B cell (primary cell): ENCODE results near the gene CMIP. TPM values are rescaled to one million over a fixed set of nuclear protein-coding genes. Genes with fewer than 3 reads are reported as not detected.

ENCODE experiments used
- ATAC-seq: fragments of 200-7000 bp; cut with Tn5 transposase; one replicate; pipeline ENCODE4 v1.10.0; 2021; ENCODE audit warnings: low read depth, mild to moderate bottlenecking, moderate number of reproducible peaks, moderate library complexity
- CTCF ChIA-PET: fragments of 350-600 bp; sonication (Branson Sonifier 250); formaldehyde crosslinking; loops from one replicate; lab custom pipeline; 2021; ENCODE audit warnings: antibody characterized with exemption, inconsistent platforms; lab: Charles Lee
- POLR2A ChIA-PET: fragments of 350-600 bp; sonication (Branson Sonifier 250); formaldehyde crosslinking; loops from one replicate; lab custom pipeline; 2021; ENCODE audit warnings: antibody characterized with exemption; lab: Charles Lee
- DNase-seq: peaks from one replicate; pipeline ENCODE4 v3.0.0; 2013
- H2AFZ ChIP-seq: 2 replicates; pipeline ENCODE4 v1.6.1; 2012; ENCODE audit warnings: mild to moderate bottlenecking, low read depth, low read length; ENCODE audit not compliant: insufficient read depth, poor library complexity, severe bottlenecking
- H3K27ac ChIP-seq, 2 donors: 1 replicate in 1 of 2; 2 replicates in 1 of 2; pipeline ENCODE4 v1.5.1; 2012 to 2013; ENCODE audit warnings: low read length in 2 of 2, mild to moderate bottlenecking in 2 of 2, moderate library complexity in 1 of 2
- H3K27me3 ChIP-seq, 4 experiments: fragments of 200-600 bp in 1 of 4; sonication (generic) in 1 of 4; replicated peaks in 1 of 4; 1 replicate in 2 of 4; 2 replicates in 2 of 4; pipeline versions ENCODE4 v1.6.1 to v1.7.0; 2013 to 2016; ENCODE audit warnings: low read length in 3 of 4, mild to moderate bottlenecking in 2 of 4, mixed read lengths in 1 of 4, moderate library complexity in 1 of 4; ENCODE audit not compliant: insufficient read depth in 4 of 4, control insufficient read depth in 3 of 4; ENCODE audit errors: control extremely low read depth in 1 of 4
- H3K36me3 ChIP-seq, 2 experiments: replicated peaks in 1 of 2; 1 replicate in 1 of 2; 2 replicates in 1 of 2; pipeline versions ENCODE4 v1.6.1 to v1.7.1; 2013; ENCODE audit warnings: low read length in 1 of 2; ENCODE audit not compliant: insufficient read depth in 2 of 2, control insufficient read depth in 1 of 2; ENCODE audit errors: control extremely low read depth in 1 of 2, extremely low read depth in 1 of 2
- H3K4me1 ChIP-seq, 2 donors: fragments of 200-600 bp in 1 of 2; sonication (generic) in 1 of 2; 1 replicate in 1 of 2; 2 replicates in 1 of 2; pipeline versions ENCODE4 v1.5.1 to v1.6.1; 2013 to 2017; ENCODE audit warnings: low read length in 2 of 2; ENCODE audit not compliant: control insufficient read depth in 2 of 2, insufficient read depth in 2 of 2
- H3K4me2 ChIP-seq: replicated peaks from 2 replicates; pipeline ENCODE3; 2012; ENCODE audit warnings: mild to moderate bottlenecking, low read depth, low read length; ENCODE audit not compliant: poor library complexity, severe bottlenecking
- H3K4me3 ChIP-seq, 5 experiments: fragments of 200-600 bp in 1 of 5; sonication (generic) in 1 of 5; 1 replicate in 3 of 5; 2 replicates in 2 of 5; pipeline versions ENCODE4 v1.5.1 to v1.7.0; 2011 to 2016; ENCODE audit warnings: low read length in 4 of 5, mild to moderate bottlenecking in 4 of 5, low read depth in 2 of 5, control low read depth in 1 of 5, moderate library complexity in 1 of 5; ENCODE audit not compliant: insufficient read depth in 1 of 5; ENCODE audit errors: control extremely low read depth in 1 of 5, extremely low read depth in 1 of 5
- H3K79me2 ChIP-seq: fragments of 200-600 bp; sonication (generic); one replicate; pipeline ENCODE4 v1.6.0; 2016; ENCODE audit warnings: low read length; ENCODE audit not compliant: control insufficient read depth, insufficient read depth
- H3K9ac ChIP-seq: fragments of 200-600 bp; sonication (generic); 2 replicates; pipeline ENCODE4 v1.6.1; 2017; ENCODE audit warnings: mild to moderate bottlenecking, low read length, moderate library complexity
- H3K9me3 ChIP-seq, 3 donors: one replicate each; pipeline versions ENCODE4 v1.6.1 to v1.7.1; 2013; ENCODE audit warnings: low read length in 2 of 3; ENCODE audit not compliant: control insufficient read depth in 2 of 3, insufficient read depth in 1 of 3; ENCODE audit errors: control extremely low read depth in 1 of 3
- H4K20me1 ChIP-seq: 2 replicates; pipeline ENCODE4 v1.6.0; 2012; ENCODE audit warnings: mild to moderate bottlenecking, low read length; ENCODE audit not compliant: insufficient read depth, control insufficient read depth, poor library complexity, severe bottlenecking
- H3K27ac Mint-ChIP-seq: one replicate; pipeline ENCODE4 v1.8.0; 2021; ENCODE audit warnings: mixed read lengths
- H3K27me3 Mint-ChIP-seq: one replicate; pipeline ENCODE4 v1.8.0; 2021; ENCODE audit warnings: mixed read lengths
- H3K4me1 Mint-ChIP-seq: one replicate; pipeline ENCODE4 v1.8.0; 2021; ENCODE audit warnings: mixed read lengths
- H3K4me3 Mint-ChIP-seq: one replicate; pipeline ENCODE4 v1.8.0; 2021; ENCODE audit warnings: mixed read lengths
- H3K9me3 Mint-ChIP-seq: one replicate; pipeline ENCODE4 v1.8.0; 2022; ENCODE audit warnings: mixed read lengths; ENCODE audit not compliant: insufficient read depth
- EZH2 ChIP-seq: IDR thresholded peaks from 2 replicates; pipeline ENCODE4 v1.6.1; 2012; ENCODE audit warnings: borderline replicate concordance, low read depth, mild to moderate bottlenecking, moderate library complexity, low read length; ENCODE audit not compliant: insufficient read depth, poor library complexity, severe bottlenecking
- WGBS: methylation state at CpG from one replicate; pipeline ENCODE4 v1.1.5; 2013; ENCODE audit warnings: missing lambda C conversion rate; ENCODE audit not compliant: insufficient coverage; 5-methylcytosine and 5-hydroxymethylcytosine counted together
- intact Hi-C: fragments of 100-400 bp; cut with micrococcal nuclease; formaldehyde crosslinking; loops from one replicate; pipeline ENCODE4 v1.10.0; 2022
- polyA plus RNA-seq: library from polyadenylated mRNA; depleted of rRNA; stranded (reverse); fragments of >200 nt; gene quantifications from 2 replicates; pipeline ENCODE4 v1.2.3, GENCODE V29; 2012
- total RNA-seq, 2 donors: library from RNA; stranded (reverse); fragments of 120-200 nt in 1 of 2; gene quantifications; 1 replicate in 1 of 2; 2 replicates in 1 of 2; pipeline versions ENCODE4 v1.2.3 to v1.2.4, GENCODE V29; 2013 to 2022
- TF ChIP-seq, protein P1 (sequence below): fragments of 200-600 bp; IDR thresholded peaks from one replicate; pipeline ENCODE4 v1.8.0; 2022; ENCODE audit warnings: antibody characterized with exemption, mild to moderate bottlenecking

Gene CMIP
- total and polyA plus RNA-seq, 2 donors (not counting 1 experiment from before 2014, with no cell fraction given), result 27.1 to 155 TPM

DNA sequence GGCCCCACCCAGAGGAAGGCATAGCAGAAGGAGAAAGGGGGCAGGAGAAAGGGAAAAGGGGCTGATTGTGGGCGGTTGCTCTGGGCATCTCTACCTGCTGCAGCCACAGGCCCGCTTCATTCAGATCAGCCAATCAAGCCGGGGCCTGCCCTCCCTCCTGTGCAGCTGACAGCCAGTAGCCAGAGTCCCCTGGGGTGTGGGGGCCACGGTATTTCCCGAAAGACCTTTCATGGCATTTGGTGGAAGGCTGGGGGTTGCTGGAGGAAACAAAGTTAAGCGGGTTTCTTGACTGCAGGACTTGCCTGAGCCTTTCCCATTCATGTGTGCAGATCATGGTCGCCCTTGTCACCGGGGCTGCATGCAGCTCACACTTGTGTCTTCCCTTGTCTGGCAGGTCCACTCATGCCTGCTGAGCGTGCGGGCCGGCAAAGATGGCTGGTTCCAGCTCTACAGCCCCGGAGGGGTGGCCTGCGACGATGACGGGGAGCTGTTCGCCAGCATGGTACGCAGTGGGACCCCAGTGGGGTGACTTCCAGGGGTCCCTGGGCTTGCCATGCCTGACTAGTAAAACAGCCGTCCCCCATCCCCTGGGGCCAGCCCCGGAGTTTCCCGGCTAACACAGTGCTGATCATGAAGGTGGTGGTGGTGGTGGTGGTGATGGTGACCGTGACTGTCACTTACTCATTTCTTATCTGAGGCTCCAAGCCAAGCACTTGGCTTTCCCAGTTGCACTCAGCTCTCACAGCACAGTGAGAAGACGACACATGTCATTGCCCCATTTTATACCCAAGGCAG, 251.8 kb downstream of the CMIP start:
- 93% methylated on average over 16 of the region's 22 CpGs for WGBS
- Histone ChIP-seq H3K4me1 (no peaks in the 10 kb centered on the region), H2AFZ (no peak overlapping the region), H4K20me1 (peaks cover 9% of the 10 kb centered on the region), H3K4me3 (no peak overlapping the region), H3K79me2 (no peaks in the 10 kb centered on the region), H3K27ac (no peak overlapping the region), H3K9me3 (no peaks in the 10 kb centered on the region), H3K9ac (no peak overlapping the region), H3K36me3 (peaks cover 3 to 93% of the 10 kb centered on the region in 2 experiments), H3K27me3 (no peaks in the 10 kb centered on the region), H3K4me2 (no peak overlapping the region)
- H3K4me3 Mint-ChIP-seq, result no peak overlapping the region
- CTCF ChIA-PET, result interaction anchor here (0.6 to 4.1 kb wide), 18 partner anchors 14 to 542 kb away, joined by 3 to 33 read pairs (median 5); no protein-coding TSS in a partner anchor
- DNase-seq (no peak), ATAC-seq (no peak)
- H3K4me1 Mint-ChIP-seq, result no peaks in the 10 kb centered on the region
- no peaks in the 10 kb centered on the region for H3K27me3 Mint-ChIP-seq
- POLR2A ChIA-PET, result no interaction called here
- H3K9me3 Mint-ChIP-seq, result no peaks in the 10 kb centered on the region
- no peak overlapping the region for H3K27ac Mint-ChIP-seq
- TF ChIP-seq, protein P1, sequence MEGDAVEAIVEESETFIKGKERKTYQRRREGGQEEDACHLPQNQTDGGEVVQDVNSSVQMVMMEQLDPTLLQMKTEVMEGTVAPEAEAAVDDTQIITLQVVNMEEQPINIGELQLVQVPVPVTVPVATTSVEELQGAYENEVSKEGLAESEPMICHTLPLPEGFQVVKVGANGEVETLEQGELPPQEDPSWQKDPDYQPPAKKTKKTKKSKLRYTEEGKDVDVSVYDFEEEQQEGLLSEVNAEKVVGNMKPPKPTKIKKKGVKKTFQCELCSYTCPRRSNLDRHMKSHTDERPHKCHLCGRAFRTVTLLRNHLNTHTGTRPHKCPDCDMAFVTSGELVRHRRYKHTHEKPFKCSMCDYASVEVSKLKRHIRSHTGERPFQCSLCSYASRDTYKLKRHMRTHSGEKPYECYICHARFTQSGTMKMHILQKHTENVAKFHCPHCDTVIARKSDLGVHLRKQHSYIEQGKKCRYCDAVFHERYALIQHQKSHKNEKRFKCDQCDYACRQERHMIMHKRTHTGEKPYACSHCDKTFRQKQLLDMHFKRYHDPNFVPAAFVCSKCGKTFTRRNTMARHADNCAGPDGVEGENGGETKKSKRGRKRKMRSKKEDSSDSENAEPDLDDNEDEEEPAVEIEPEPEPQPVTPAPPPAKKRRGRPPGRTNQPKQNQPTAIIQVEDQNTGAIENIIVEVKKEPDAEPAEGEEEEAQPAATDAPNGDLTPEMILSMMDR, result no peak
- TF ChIP-seq EZH2, result no peak
- intact Hi-C loops, result no loop called here

DNA sequence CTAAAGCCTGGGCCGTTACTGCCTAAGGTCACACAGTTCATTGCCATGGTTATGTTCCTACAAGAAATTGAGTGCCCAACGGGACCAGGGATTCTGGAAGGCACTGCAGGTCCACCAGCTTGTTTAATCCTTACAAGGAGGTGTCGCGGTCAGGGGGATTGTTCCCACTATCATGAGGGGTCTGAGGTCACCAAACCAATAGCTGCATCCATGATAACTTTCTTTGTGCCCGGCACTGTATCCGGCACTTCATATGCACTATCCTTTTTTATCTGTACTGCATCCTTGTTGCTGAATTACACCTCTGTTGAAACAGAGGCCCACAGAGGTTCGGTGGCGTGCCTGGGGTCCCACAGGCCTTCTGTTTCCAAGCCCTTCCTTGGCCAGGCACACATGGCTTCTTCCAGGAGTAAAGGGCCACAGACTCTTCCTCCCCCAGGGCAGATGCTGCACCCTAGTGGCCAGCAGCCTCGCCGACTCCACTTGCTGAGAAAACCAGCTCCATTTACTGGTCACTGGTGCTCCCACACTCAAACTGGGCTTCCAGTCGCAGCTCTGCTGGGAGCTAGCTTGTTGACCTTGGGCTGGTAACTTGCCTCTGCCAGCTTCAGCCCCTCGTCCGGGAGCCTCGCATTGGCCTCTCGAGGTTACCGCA, 252.5 kb downstream of the CMIP start:
- Histone ChIP-seq H3K4me3 (no peak overlapping the region), H2AFZ (no peak overlapping the region), H3K4me2 (no peak overlapping the region), H3K9me3 (no peaks in the 10 kb centered on the region), H3K4me1 (no peaks in the 10 kb centered on the region), H4K20me1 (peaks cover 2% of the 10 kb centered on the region), H3K79me2 (no peaks in the 10 kb centered on the region), H3K27me3 (no peaks in the 10 kb centered on the region), H3K36me3 (peaks cover 4 to 93% of the 10 kb centered on the region in 2 experiments), H3K9ac (no peak overlapping the region), H3K27ac (no peak overlapping the region)
- ATAC-seq (no peak), DNase-seq (peak; percentile 30)
- ChIA-PET POLR2A (no interaction called here), CTCF (interaction anchor here (0.5 to 4.1 kb wide), 23 partner anchors 10 to 543 kb away, joined by 3 to 33 read pairs (median 4); no protein-coding TSS in a partner anchor)
- Mint-ChIP-seq H3K4me1 (no peaks in the 10 kb centered on the region), H3K27me3 (no peaks in the 10 kb centered on the region), H3K9me3 (no peaks in the 10 kb centered on the region), H3K27ac (no peak overlapping the region), H3K4me3 (no peak overlapping the region)
- 93% methylated on average over 14 of the region's 16 CpGs for WGBS
- TF ChIP-seq, protein P1, result peak; percentile 40
- no peak for TF ChIP-seq EZH2
- intact Hi-C loops, result loop anchor here (1.0 kb wide), 2 partner anchors 294 to 331 kb away; no protein-coding TSS in a partner anchor
